Adipose tissue (tissue), 3 donors: Measurements from ENCODE around the gene BEND7. TPM values are rescaled to one million over a fixed set of nuclear protein-coding genes. Genes with fewer than 3 reads are reported as not detected.

Source experiments
- H3K27ac ChIP-seq: one replicate; pipeline ENCODE4 v1.5.1; 2013; ENCODE audit warnings: low read depth, low read length
- WGBS, 3 donors: extraction: QIAGEN DNeasy Blood & Tissue Kit; methylation state at CpG; one replicate each; pipeline ENCODE4 v1.1.7; 2013; 5-methylcytosine and 5-hydroxymethylcytosine counted together
- polyA plus RNA-seq, 3 donors: library from polyadenylated mRNA; stranded (reverse); fragments of 200-250 nt; gene quantifications; one replicate each; pipeline ENCODE4 v1.2.3, GENCODE V29; 2013
- donor health status: healthy with polysubstance abuse.
- donor health status: Bipolar disorder and iron deficiency.
- donor health status: healthy.

The BEND7 gene
- polyA plus RNA-seq, 3 donors, result 3.8 to 7.7 (median 6.1) TPM

GRCh38 chr10:13526948-13527863, 1.6 kb downstream of the BEND7 start:
- WGBS, 3 donors, result 18 to 49% (median 45%) methylated on average over 10 of the region's 10 CpGs
- no peak overlapping the region for H3K27ac ChIP-seq

- WGBS, 3 donors, result 64 to 78% (median 67%) methylated on average over 3 of the region's 3 CpGs
- no peak overlapping the region for H3K27ac ChIP-seq
These were observed 3.2 kb downstream of the BEND7 start for GRCh38 chr10:13525663-13526062.

GRCh38 chr10:13521026-13521425, 7.8 kb downstream of the BEND7 start:
- no peak overlapping the region for H3K27ac ChIP-seq
- WGBS, 3 donors, result 82 to 83% (median 83%) methylated on average over 7 of the region's 7 CpGs

GRCh38 chr10:13520194-13520593, 8.6 kb downstream of the BEND7 start:
- 92 to 94% (median 92%) methylated on average over 8 of the region's 8 CpGs for WGBS, 3 donors
- no peak overlapping the region for H3K27ac ChIP-seq

GRCh38 chr10:13518076-13518692, 10.6 kb downstream of the BEND7 start:
- H3K27ac ChIP-seq, result no peak overlapping the region
- 59 to 67% (median 66%) methylated on average over 8 of the region's 8 CpGs for WGBS, 3 donors

- 91 to 93% (median 92%) methylated on average over 10 of the region's 10 CpGs for WGBS, 3 donors
- H3K27ac ChIP-seq, result no peak overlapping the region
These were observed 11.1 kb downstream of the BEND7 start for GRCh38 chr10:13517675-13518074.

GRCh38 chr10:13516176-13516575, 12.6 kb downstream of the BEND7 start:
- no peak overlapping the region for H3K27ac ChIP-seq
- 86 to 89% (median 87%) methylated on average over 13 of the region's 13 CpGs for WGBS, 3 donors

GRCh38 chr10:13515467-13515866, 13.3 kb downstream of the BEND7 start:
- no peak overlapping the region for H3K27ac ChIP-seq
- WGBS, 3 donors, result 81 to 88% (median 87%) methylated on average over 5 of the region's 5 CpGs

- 95 to 97% (median 95%) methylated on average over 14 of the region's 14 CpGs for WGBS, 3 donors
- H3K27ac ChIP-seq, result no peak overlapping the region
These were observed 14.5 kb downstream of the BEND7 start for GRCh38 chr10:13514296-13514695.

GRCh38 chr10:13512564-13512963, 16.2 kb downstream of the BEND7 start:
- 34 to 42% (median 34%) methylated on average over 2 of the region's 2 CpGs for WGBS, 3 donors
- no peak overlapping the region for H3K27ac ChIP-seq

- no peak overlapping the region for H3K27ac ChIP-seq
- 82 to 93% (median 86%) methylated on average over 5 of the region's 5 CpGs for WGBS, 3 donors
These were observed 17.4 kb downstream of the BEND7 start for GRCh38 chr10:13511409-13511808.

GRCh38 chr10:13505052-13505680, 23.6 kb downstream of the BEND7 start:
- 79 to 86% (median 80%) methylated on average over 12 of the region's 12 CpGs for WGBS, 3 donors
- H3K27ac ChIP-seq, result no peak overlapping the region

- WGBS, 3 donors, result 78 to 88% (median 86%) methylated on average over 11 of the region's 11 CpGs
- H3K27ac ChIP-seq, result no peak overlapping the region
These were observed 24.9 kb downstream of the BEND7 start for GRCh38 chr10:13503745-13504463.

GRCh38 chr10:13502380-13502779, 26.4 kb downstream of the BEND7 start:
- no peak overlapping the region for H3K27ac ChIP-seq
- WGBS, 3 donors, result 64 to 86% (median 66%) methylated on average over 9 of the region's 9 CpGs

GRCh38 chr10:13500201-13500600, 28.6 kb downstream of the BEND7 start:
- WGBS, 3 donors, result 90 to 97% (median 94%) methylated on average over 9 of the region's 9 CpGs
- H3K27ac ChIP-seq, result no peak overlapping the region

- H3K27ac ChIP-seq, result no peak overlapping the region
These were observed 29.7 kb downstream of the BEND7 start for GRCh38 chr10:13499150-13499549.

GRCh38 chr10:13496931-13497330, 31.9 kb downstream of the BEND7 start:
- H3K27ac ChIP-seq, result no peak overlapping the region
- 93 to 95% (median 94%) methylated on average over 8 of the region's 8 CpGs for WGBS, 3 donors

More at GRCh38 chr10:13499150-13499549, 29.7 kb downstream of the BEND7 start:
- WGBS, 3 donors, result 95 to 98% (median 95%) methylated on average over 5 of the region's 5 CpGs

- 87 to 89% (median 88%) methylated on average over 8 of the region's 8 CpGs for WGBS, 3 donors
- H3K27ac ChIP-seq, result no peak overlapping the region
These were observed 32.6 kb downstream of the BEND7 start for GRCh38 chr10:13496164-13496563.
